SIG-M5 treated with dmso at 0.1 percent for 504 hours (cell line): ENCODE data around the gene SNTB2.
A peak's percentile ranks its signal among the peaks of the same experiment; 100 is the strongest.
"Not testable (repeated sequence)": the region's sequence is repeated elsewhere in the genome, so short reads cannot be mapped to it uniquely, and the experiment has no call there.

Experiments used
- DNase-seq: peaks from one replicate; lab custom pipeline; 2025; ENCODE audit not compliant: unreplicated experiment; lab: John Stamatoyannopoulos, UW

Gene SNTB2

DNA sequence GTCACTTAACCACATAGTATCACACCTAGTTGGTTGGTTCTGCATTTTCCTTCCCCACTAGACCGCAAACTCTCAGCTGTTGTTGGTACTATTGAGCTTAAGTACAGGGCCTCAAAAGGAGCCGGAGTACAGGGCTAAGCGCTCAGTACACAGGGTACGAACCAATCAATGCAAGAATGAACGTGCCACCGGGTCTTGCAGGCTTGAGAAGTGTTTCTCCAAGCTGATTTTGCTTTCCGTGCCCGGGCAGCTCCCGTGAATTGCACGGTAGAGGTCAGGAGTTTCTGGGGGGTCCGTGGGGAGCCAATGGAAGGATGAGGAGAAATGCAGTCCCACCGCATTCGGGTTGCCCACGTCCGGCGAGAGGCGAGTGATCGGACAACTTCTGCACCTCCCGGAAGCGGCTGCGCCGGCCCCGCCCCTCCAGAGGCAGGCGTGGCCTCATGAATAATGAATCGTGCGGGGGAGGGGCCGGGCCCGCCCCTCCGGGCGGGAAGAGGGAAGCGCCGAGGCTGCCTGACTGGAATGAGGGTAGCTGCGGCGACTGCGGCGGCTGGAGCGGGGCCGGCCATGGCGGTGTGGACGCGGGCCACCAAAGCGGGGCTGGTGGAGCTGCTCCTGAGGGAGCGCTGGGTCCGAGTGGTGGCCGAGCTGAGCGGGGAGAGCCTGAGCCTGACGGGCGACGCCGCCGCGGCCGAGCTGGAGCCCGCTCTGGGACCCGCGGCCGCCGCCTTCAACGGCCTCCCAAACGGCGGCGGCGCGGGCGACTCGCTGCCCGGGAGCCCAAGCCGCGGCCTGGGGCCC, at the start of gene SNTB2:
Gene SNTB2 (plus strand): TSS at position 523 of the 804 bp plus-strand sequence. CDS start 3 bp downstream, at position 526.
- peak; percentile 87 for DNase-seq

DNA sequence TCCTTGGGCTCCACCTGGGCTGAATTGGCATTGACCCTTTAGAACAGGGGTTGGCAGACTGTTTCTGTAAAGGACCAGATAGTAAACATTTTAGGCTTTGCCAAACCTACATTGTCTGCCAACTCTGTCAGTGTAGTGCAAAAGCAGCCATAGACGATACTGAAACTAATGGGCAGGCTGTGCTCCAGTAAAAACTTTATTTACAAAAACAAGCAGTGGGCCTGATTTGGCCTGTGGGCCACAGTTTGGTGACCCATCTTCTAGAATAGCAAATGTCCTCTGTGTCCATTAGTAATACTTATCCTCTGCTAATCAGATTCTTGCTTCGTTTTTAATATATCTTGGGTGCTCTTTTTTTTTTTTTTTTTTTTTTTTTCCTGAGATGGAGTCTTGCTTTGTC, 48.4 kb upstream of the SNTB2 start:
- no peak for DNase-seq

DNA sequence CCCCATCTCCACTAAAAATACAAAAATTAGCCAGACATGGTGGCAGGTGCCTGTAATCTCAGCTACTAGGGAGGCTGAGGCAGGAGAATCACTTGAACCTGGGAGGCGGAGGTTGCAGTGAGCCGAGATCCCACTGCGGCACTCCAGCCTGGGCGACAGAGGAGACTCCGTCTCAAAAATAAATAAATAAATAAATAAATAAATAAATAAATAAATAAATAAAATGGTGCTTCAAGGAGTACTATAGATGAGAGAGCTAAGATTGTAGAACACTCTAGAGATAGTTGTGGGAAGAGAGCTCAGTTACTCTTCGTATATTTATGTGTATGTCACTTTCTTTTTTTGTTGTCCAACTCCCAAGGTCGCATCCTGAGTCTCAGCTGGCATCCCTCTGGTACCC, 47.5 kb upstream of the SNTB2 start:
- DNase-seq = not testable (repeated sequence)

DNA sequence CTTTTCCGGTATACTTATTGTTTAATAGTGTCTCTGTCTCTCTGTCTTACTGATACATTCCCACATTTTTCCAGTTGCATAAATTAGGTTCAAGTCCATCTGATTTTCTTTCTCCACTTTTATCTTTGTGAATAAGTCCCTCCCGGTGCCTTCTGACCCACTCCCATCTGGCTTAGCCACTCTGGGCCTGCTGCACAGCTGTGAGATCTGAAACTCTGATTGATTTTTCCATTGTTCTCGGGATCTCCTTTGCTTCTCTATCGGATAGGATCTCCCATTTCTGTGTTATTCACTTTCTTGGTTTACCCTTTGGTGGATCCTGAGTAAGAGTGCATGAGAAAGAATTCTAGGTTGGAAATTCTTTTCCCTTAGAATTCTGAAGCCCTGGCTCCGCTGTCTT, 46.0 kb upstream of the SNTB2 start:
- no peak for DNase-seq

DNA sequence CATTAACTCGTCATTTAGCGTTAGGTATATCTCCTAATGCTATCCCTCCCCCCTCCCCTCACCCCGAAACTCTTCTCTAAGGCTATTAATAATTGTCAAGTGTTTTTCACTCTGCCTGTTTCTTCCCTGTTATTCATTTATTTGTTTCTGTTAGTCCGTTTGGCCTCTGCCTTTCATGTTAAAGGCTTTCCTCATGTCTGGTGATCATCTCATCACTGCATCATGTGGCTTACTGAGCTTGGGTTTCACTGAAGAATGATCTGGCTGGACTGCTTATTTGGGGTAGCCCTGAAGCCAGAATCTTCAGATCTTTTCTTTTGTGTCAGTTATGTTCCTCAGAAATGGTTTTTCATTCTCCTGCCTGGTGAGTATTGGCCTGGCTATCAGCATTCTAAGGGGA, 45.0 kb upstream of the SNTB2 start:
- DNase-seq = no peak

DNA sequence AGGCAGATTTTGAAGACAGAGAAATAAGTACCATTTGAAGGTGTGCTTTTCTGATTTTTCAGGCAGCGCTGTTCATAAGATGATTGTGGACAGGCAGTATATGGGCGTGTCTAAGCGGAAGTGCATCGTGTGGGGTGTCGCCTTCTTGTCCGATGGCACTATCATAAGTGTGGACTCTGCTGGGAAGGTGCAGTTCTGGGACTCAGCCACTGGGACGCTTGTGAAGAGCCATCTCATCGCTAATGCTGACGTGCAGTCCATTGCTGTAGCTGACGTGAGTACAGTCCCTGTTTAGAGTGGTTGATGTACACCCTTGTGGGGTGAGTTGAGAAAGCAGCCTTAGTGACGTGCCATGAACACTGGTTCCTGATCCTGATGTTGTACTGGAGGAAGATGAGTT, 43.8 kb upstream of the SNTB2 start:
- peak; percentile 22 for DNase-seq

DNA sequence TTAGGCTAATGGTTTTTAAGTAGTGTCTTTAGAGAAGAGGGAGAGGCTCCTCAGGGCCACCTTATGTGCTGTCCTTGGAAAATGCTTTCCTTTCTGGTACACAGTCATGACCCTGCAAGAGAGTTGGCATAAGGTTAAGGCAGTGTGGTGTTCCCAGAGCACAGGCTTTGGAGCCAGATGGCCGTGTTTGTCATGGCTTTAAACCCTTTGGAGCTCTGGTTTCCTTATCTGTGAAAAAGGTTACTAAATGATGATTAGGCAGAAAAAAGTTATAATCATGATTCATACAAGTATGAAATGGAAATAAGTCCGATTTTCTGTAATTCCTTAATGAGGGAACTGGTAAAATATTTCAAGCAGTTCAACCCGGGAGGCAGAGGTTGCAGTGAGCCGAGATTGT, 41.3 kb upstream of the SNTB2 start:
- DNase-seq = no peak

DNA sequence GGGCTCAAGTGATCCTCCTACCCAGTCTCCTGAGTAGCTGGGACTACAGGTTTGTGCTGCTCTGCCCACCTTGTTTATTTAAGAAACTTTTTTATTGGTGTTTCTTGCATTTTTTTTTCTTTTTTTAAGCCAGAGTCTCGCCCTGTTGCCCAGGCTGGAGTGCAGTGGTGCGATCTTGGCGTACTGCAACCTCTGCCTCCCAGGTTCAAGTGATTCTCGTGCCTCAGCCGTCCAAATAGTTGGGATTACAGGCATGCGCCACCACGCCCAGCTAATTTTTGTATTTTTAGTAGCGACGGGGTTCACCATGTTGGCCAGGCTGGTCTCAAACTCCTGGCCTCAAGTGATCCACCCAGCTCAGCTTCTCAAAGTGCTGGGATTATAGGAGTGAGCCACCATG, 37.3 kb upstream of the SNTB2 start:
- DNase-seq = not testable (repeated sequence)

DNA sequence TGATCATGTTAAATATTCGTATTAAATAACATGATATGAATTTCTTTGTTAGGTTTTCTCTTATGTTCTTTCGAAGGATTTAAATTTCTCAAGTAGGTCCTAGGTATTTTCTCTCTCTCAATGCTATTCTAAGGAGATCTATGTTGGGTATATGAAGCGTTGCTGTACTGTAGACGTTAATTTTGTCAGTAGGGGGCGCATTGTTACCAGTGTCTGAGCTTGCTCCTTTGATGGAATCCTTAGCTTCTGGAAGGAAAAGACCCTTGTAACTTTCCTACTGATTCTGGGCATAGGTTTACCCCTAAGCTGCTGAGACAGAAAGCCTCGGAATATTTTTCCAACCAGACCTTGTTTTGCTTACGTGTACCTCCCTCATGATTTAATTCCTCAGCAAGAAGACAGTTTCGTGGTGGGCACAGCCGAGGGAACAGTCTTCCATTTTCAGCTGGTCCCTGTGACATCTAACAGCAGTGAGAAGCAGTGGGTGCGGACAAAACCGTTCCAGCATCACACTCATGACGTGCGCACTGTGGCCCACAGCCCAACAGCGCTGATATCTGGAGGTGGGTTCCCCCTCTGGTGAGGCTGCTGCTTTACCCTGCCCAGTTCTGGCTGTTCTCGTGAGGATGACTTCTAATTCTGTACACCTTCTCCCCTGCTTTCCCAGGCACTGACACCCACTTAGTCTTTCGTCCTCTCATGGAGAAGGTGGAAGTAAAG, 36.7 kb upstream of the SNTB2 start:
- DNase-seq = peak; percentile 45

DNA sequence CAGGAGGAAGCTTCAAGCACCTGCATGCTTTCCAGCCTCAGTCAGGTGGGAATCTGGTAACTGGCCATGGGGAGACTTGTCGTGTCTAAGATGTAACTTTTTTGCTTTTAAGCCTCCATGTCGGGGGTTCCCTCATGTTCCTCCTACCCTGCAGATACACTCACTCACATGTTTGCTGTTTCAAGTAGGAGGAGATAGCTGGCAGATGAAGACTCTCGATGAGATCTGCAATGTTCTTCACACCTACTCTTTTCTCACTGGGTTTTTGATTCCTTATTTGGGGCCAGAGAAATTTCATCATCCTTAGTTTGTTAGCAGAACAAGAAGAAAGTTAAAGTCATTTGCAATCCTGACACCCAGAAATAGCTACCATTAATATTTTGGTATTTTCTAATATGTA, 29.8 kb upstream of the SNTB2 start:
- DNase-seq = no peak

DNA sequence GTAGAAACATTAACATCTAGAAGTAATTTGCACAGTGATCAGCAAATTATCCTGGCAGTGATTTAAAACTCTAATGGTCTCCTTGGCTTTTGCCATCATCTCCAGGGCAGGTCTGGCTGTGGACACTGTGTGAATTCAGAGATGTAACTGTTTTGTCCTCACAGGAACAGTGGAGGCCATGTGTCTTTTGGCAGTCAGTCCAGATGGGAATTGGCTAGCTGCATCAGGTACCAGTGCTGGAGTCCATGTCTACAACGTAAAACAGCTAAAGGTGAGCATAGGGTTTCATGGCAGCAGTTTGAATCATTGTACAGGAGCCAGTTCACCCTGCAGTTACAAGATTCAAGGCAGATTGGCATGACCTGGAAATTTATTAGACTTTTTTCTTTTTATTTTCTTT, 26.8 kb upstream of the SNTB2 start:
- no peak for DNase-seq

DNA sequence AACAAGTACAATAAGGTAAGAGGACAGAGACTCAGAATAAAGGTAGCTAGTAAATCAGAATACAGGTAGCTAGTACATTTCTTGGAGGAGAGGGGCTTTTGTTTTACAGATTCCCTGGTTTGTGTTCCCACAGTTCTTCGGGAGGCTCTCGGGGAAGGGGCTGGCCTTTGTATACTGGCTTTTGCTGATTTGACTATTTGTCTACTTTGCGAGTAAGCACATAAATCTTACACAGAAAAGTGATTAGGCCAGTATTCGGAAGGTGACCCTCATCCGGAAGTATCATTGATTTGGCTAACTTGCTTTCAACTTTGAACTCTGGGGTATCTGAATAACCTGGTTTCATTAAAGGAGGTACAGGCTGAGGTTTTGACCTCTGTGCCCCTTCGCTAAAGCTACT, 21.4 kb upstream of the SNTB2 start:
- DNase-seq = no peak

DNA sequence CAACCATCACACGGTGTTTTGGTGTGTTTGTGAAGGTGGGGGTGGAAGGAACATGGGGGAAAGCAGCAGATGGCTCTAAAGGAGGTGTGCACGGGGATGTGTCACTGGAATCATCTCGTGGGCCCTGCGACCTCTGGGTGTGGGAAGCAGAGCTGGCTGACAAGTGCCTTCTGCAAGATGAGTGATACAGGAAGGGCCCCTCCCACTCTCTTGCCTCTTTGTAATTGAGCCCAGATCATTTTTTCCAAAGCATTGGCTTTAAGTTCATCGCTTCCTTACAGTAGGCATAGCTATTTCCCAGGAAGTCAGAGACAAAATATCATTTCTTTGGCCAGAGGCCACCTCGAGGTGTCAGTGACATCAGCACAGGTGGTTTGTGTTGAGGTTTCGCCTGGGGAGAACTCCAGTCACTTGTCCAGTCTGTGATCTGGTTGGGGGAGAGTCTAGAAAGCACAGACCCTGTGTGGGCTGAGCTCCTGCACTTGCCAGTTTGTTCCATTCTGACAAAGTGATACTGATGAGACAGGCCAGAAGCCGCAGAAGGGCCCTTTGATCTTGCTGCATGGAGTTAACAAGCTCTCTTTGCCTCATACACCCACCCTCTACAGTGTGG, 20.6 kb upstream of the SNTB2 start:
- DNase-seq = no peak

DNA sequence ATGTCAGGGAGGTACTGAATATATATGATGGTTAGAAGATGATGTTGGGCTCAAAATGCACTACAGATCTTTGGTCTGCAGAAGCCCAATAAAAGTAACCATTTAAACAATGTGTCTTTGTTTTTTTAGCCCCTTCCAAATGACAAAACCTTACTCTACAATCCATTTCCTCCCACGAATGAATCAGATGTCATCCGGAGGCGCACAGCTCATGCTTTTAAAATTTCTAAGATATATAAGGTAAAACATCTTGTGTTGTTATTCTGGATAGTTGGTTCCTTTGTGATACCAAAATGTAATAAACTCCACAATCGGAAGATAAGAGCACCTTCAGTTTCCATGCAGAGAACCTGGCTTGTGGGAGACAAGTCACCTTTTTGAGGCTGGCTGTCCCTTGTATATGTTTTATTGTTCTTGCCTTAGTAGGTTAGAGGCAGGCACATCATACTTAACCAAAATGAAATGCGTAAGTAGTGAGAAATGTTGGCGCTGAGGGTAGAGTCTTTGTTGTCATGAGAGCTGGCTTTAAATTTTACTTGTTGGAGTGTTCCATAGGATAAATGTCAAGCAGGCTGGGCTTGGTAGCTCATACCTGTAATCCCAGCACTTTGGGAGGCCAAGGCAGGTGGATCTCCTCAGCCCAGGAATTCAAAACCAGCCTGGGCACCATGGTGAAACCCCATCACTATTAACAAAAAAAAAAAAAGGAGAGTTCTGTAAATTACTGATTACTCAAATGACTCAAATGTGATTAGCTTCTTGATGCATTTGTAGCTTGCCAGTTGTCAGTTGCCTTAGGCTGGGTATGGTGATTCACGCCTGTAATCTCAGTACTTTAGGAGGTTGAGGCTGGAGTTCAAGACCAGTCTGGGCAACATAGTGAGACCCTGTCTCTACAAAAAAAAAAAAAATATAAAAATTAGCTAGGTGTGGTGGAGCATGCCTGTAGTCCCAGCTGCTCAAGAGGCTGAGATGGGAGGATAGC, 19.7 kb upstream of the SNTB2 start:
- DNase-seq = no peak

DNA sequence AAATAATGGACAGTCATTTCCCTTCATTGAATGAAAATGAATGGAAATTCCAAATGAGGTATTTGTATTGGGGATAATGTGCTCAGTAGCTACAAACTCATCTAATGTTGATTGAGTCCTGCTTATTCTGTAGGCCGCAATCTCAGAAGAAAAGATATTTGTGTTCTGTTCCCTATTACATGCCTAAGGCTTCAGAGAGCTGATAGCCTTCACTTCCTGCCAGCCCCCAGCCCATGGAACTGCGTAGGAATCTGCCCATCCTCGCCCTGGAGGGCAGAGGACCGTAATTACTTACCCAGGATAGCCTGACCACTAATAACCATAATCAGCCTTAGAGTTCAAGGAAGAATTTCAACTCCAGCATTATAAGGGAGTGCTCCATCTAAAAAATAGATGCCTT, 17.9 kb upstream of the SNTB2 start:
- DNase-seq = no peak

DNA sequence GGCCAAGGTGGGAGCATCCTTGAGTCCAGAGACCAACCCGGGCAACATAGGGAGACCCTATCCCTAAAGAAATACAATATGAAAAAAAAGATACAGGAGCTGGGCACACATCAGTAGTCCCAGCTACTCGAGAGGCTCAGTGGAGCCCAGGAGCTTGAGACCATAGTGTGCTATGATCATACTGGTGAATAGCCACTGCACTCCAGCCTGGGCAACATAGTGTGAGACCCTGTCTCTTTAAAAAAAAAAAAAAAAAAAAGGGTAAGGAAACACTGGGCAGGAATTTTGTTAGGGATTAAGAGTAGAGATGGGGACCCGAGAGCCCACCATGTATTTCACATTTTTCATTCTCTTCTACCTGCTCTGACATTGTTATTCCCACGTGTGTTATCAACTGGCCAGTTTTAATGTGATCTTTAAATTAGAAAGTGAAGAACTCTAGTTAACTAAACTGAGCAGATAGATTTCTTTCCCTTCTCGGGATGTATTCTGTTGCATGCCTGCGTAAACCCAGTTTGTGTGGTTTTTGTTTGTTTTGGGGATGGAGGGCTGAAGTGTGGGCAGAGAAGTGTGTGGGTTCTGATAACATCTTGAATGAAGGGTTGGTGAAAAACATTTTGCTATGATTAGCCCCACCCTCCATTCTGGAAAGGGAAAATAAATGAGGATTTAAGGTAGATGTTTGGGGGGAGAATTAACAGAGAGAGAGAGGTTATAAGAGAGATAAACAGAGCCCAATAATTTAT, 17.2 kb upstream of the SNTB2 start:
- DNase-seq = no peak

DNA sequence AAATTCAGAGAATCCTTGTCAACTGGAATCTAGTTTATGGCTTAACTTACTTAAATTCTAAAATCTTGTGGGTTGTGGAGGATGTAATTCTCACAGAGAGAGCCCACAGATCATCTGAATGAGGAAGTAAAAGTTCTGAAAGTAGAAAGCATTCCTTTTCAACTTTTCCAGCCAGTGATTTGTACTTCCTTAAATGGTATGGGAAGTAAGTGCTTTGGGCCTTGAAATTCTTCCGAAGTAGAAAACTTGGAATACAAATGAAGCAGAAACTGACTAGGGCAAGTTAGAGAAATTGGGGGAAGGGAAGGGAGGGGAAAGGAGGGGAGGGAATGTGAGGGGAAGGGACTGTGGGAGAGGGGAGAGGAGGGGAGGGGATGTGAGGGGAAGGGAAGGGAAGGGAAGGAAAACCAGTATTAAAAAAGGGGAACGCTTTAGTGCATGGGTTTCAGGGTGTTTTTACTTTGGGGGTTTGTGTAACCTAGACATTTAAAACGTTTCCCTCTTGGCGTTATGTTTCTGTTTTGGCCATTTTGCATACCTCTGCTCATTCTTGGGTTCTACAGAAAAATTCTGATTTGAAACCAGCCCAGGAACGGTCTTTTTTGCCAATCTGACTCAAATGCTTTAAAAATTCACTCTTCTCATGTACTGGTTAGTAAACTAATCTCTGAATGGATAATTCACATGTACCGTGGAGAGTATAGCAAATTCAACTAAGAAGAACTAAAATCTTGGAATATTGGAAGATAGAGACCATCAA, 15.5 kb upstream of the SNTB2 start:
- peak; percentile 26 for DNase-seq

DNA sequence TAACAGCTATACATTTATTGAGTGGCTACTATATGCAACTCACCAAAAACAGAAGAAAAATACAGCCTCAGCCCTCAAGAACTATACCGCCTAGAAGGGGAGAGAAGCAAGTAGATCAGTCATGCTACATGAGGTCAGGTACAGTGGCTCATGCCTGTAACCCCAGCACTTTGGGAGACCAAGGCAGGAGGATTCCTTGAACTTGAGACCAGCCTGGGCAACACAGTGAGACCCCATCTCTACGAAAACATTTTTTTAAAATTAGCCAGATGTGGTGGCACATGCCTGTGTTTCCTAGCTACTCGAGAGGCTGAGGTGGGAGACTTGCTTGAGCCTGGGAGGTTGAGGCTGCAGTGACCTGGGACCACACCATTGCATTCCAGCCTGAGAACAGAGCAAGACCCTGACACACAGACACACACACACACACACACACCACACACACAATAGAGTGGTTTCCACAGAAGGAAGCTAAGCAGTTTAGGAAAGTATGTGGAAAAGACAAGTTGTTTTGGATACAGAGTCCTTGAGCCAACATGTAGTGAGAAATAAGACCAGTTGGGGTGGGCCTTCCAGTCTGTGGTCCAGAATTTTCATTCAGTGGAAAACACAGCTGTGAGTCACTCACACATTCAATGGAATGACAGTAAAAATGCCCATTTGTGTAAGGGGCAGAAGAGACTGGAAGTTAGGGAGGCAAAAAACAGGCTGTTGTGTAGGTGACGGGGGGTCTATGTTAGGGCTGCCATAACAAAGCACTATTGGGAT, 10.7 kb upstream of the SNTB2 start:
- DNase-seq = no peak
